ENCODE measurements around the gene COL6A6. TPM values are rescaled to one million over a fixed set of nuclear protein-coding genes. Genes with fewer than 3 reads are reported as not detected.

The COL6A6 gene
- total and polyA plus RNA-seq, 7 donors, result 0.04 to 0.16 TPM; not detected in 5

- no peaks in the 10 kb centered on the region for H3K36me3 ChIP-seq
Measured at GRCh38 chr3:130504701-130505100, 12.3 kb upstream of the COL6A6 start.

GRCh38 chr3:130506031-130506430 is 10.9 kb upstream of the COL6A6 start:
- no peak overlapping the region for H3K4me3 ChIP-seq
- H3K27ac ChIP-seq, result no peak overlapping the region
- no peak for TF ChIP-seq CTCF (IDR thresholded peaks at IDR 0.05)
- no peak for TF ChIP-seq POLR2A (IDR thresholded peaks at IDR 0.05)
- no peak for TF ChIP-seq POLR2AphosphoS5 (IDR thresholded peaks at IDR 0.05)
- no peak for TF ChIP-seq EP300 (IDR thresholded peaks at IDR 0.05)
- DNase-seq, result no peak
- H3K4me1 ChIP-seq, result no peaks in the 10 kb centered on the region
- intact Hi-C loops (cut with DNase I), result no loop called here
- no peaks in the 10 kb centered on the region for H3K9me3 ChIP-seq
- WGBS, 2 donors, result 77 to 79% methylated on average over 3 of the region's 3 CpGs
- H3K27me3 ChIP-seq, result peaks cover 0 to 8% (median 0%) of the 10 kb centered on the region in 3 donors
- no peaks in the 10 kb centered on the region for H3K36me3 ChIP-seq

More at GRCh38 chr3:130504701-130505100, 12.3 kb upstream of the COL6A6 start:
- intact Hi-C loops (cut with DNase I), result no loop called here
- Histone ChIP-seq H3K9me3 (no peaks in the 10 kb centered on the region), H3K27ac (no peak overlapping the region), H3K4me1 (no peaks in the 10 kb centered on the region), H3K4me3 (no peak overlapping the region), H3K27me3 (peaks cover 0 to 8% (median 0%) of the 10 kb centered on the region in 3 donors)
- WGBS, 2 donors, result 94 to 96% methylated on average over 2 of the region's 2 CpGs
- DNase-seq, result no peak
- TF ChIP-seq EP300 (IDR thresholded peaks at IDR 0.05), result no peak
- TF ChIP-seq POLR2AphosphoS5 (IDR thresholded peaks at IDR 0.05), result no peak
- no peak for TF ChIP-seq CTCF (IDR thresholded peaks at IDR 0.05)

- peaks cover 0 to 8% (median 0%) of the 10 kb centered on the region in 3 donors for H3K27me3 ChIP-seq
- H3K4me1 ChIP-seq, result no peaks in the 10 kb centered on the region
- TF ChIP-seq EP300 (IDR thresholded peaks at IDR 0.05) (no peak), CTCF (IDR thresholded peaks at IDR 0.05) (no peak), POLR2A (IDR thresholded peaks at IDR 0.05) (no peak), POLR2AphosphoS5 (IDR thresholded peaks at IDR 0.05) (no peak)
- intact Hi-C loops (cut with DNase I), result no loop called here
- H3K4me3 ChIP-seq, result no peak overlapping the region
- no peaks in the 10 kb centered on the region for H3K36me3 ChIP-seq
- no peaks in the 10 kb centered on the region for H3K9me3 ChIP-seq
- WGBS, 2 donors, result 87% methylated on average over 2 of the region's 2 CpGs
- DNase-seq, result no peak
- no peak overlapping the region for H3K27ac ChIP-seq
Measured at GRCh38 chr3:130507746-130508145, 9.2 kb upstream of the COL6A6 start.

GRCh38 chr3:130509008-130509407 is 8.0 kb upstream of the COL6A6 start:
- 58 to 66% methylated on average over 6 of the region's 6 CpGs for WGBS, 2 donors
- TF ChIP-seq EP300 (IDR thresholded peaks at IDR 0.05) (no peak), POLR2AphosphoS5 (IDR thresholded peaks at IDR 0.05) (no peak), POLR2A (IDR thresholded peaks at IDR 0.05) (no peak), CTCF (IDR thresholded peaks at IDR 0.05) (no peak)
- peaks cover 0 to 8% (median 0%) of the 10 kb centered on the region in 3 donors for H3K27me3 ChIP-seq
- no peaks in the 10 kb centered on the region for H3K4me1 ChIP-seq
- intact Hi-C loops (cut with DNase I), result no loop called here
- no peak for DNase-seq
- H3K4me3 ChIP-seq, result no peak overlapping the region
- no peak overlapping the region for H3K27ac ChIP-seq
- no peaks in the 10 kb centered on the region for H3K36me3 ChIP-seq
- H3K9me3 ChIP-seq, result no peaks in the 10 kb centered on the region

GRCh38 chr3:130514681-130515080 is 2.3 kb upstream of the COL6A6 start:
- DNase-seq, result no peak
- Histone ChIP-seq H3K27ac (no peak overlapping the region), H3K27me3 (peaks cover 9 to 41% (median 22%) of the 10 kb centered on the region in 3 donors), H3K4me3 (no peak overlapping the region), H3K9me3 (no peaks in the 10 kb centered on the region), H3K4me1 (peaks cover 0 to 6% (median 5%) of the 10 kb centered on the region in 4 donors), H3K36me3 (no peaks in the 10 kb centered on the region)
- 41 to 71% methylated on average over 1 of the region's 1 CpG for WGBS, 2 donors
- intact Hi-C loops (cut with DNase I), result no loop called here
- TF ChIP-seq CTCF (IDR thresholded peaks at IDR 0.05) (no peak), POLR2A (IDR thresholded peaks at IDR 0.05) (no peak), EP300 (IDR thresholded peaks at IDR 0.05) (no peak), POLR2AphosphoS5 (IDR thresholded peaks at IDR 0.05) (no peak)

All from sigmoid colon (tissue), 7 donors.